Myocyte (in vitro differentiated cells): Measurements from ENCODE around the gene SH2D1A. TPM values are rescaled to one million over a fixed set of nuclear protein-coding genes. Genes with fewer than 3 reads are reported as not detected.

Experiments used
- DNase-seq: peaks from one replicate; pipeline ENCODE4 v3.0.0-alpha.2; 2012; ENCODE audit warnings: low read depth
- total RNA-seq: library from RNA; depleted of rRNA; stranded (reverse); fragments of >200 nt; gene quantifications from 2 replicates; pipeline ENCODE4 v1.2.3, GENCODE V29; 2014

SH2D1A gene
- total RNA-seq, 1 donor from 2014 or later: not detected

GRCh38 chrX:124415115-124415800 is 68.9 kb downstream of the SH2D1A start:
- DNase-seq: no peak

- DNase-seq: no peak
These were observed 75.7 kb downstream of the SH2D1A start for GRCh38 chrX:124421898-124422655.

Other genes starting within 250 kb of the SH2D1A start
- not detected in 2 replicates for gene TEX13D, start 13.9 kb upstream of the SH2D1A start, total RNA-seq